Endothelial cell of umbilical vein (primary cell): ENCODE measurements around the gene CLSTN2. TPM values are rescaled to one million over a fixed set of nuclear protein-coding genes. Genes with fewer than 3 reads are reported as not detected.

Source experiments
- BruUV-seq: library from RNA; stranded (reverse); fragments of 400-500 nt; replicated peaks from 2 replicates; lab custom pipeline; 2021; lab: Mats Ljungman, UMichigan
- CTCF ChIA-PET: fragments of 300-600, 350-600 bp; sonication (Branson Sonifier 250); formaldehyde crosslinking; loops from one replicate; lab custom pipeline; 2021; ENCODE audit warnings: antibody characterized with exemption, inconsistent platforms; lab: Charles Lee
- POLR2A ChIA-PET: fragments of 300-600, 350-600 bp; sonication (Branson Sonifier 250); formaldehyde crosslinking; loops from one replicate; lab custom pipeline; 2021; ENCODE audit warnings: antibody characterized with exemption, inconsistent platforms; lab: Charles Lee
- DNase-seq: peaks from one replicate; pipeline ENCODE4 v3.0.0-alpha.2; 2011; ENCODE audit warnings: low read depth, low spot score
- FAIRE-seq: peaks from 2 replicates; lab custom pipeline; 2011; peaks lifted over from hg19 to GRCh38; lab: Jason Lieb, UNC
- H2AFZ ChIP-seq: 2 replicates; pipeline ENCODE4 v1.6.0; 2012; ENCODE audit warnings: low read depth, low read length, control low read depth, inconsistent platforms
- H3K27ac ChIP-seq: 2 replicates; pipeline ENCODE4 v1.5.1; 2011; ENCODE audit warnings: low read depth, mild to moderate bottlenecking, control low read depth, low read length, moderate library complexity; ENCODE audit not compliant: insufficient read depth
- H3K27me3 ChIP-seq, 2 experiments: 2 replicates each; pipeline versions ENCODE4 v1.6.0 to v1.6.1; 2011; ENCODE audit warnings: low read length in 2 of 2, mixed read lengths in 1 of 2; ENCODE audit not compliant: control insufficient read depth in 2 of 2, insufficient read depth in 2 of 2
- H3K36me3 ChIP-seq, 2 experiments: 2 replicates in 1 of 2; 3 replicates in 1 of 2; pipeline ENCODE4 v1.5.1; 2011; ENCODE audit warnings: low read length in 2 of 2, mild to moderate bottlenecking in 1 of 2, moderate library complexity in 1 of 2; ENCODE audit not compliant: control insufficient read depth in 2 of 2, insufficient read depth in 2 of 2; ENCODE audit errors: extremely low read depth in 1 of 2
- H3K4me1 ChIP-seq: 3 replicates; pipeline ENCODE4 v1.5.1; 2011; ENCODE audit warnings: mild to moderate bottlenecking, low read length; ENCODE audit not compliant: control insufficient read depth, insufficient read depth; ENCODE audit errors: extremely low read depth
- H3K4me2 ChIP-seq: 2 replicates; pipeline ENCODE4 v1.6.1; 2011; ENCODE audit warnings: low read length, control low read depth, mixed read lengths; ENCODE audit not compliant: insufficient read depth
- H3K4me3 ChIP-seq, 3 experiments: fragments of 200-600 bp in 1 of 3; sonication (generic), shearing (Covaris generic) in 1 of 3; replicated peaks in 1 of 3; 2 replicates each; pipeline ENCODE4 v1.5.1; 2011 to 2016; ENCODE audit warnings: control low read depth in 3 of 3, low read length in 3 of 3, mild to moderate bottlenecking in 2 of 3, inconsistent platforms in 1 of 3, low read depth in 1 of 3, moderate library complexity in 1 of 3; ENCODE audit not compliant: insufficient read depth in 1 of 3
- H3K79me2 ChIP-seq: 2 replicates; pipeline ENCODE4 v1.6.0; 2012; ENCODE audit warnings: low read length, inconsistent platforms; ENCODE audit not compliant: control insufficient read depth, insufficient read depth
- H3K9ac ChIP-seq: replicated peaks from 2 replicates; pipeline ENCODE3; 2011; ENCODE audit warnings: low read length, control low read depth; ENCODE audit not compliant: insufficient read depth; ENCODE audit errors: extremely low read depth
- H3K9me1 ChIP-seq: replicated peaks from 3 replicates; pipeline ENCODE4 v1.6.0; 2011; ENCODE audit warnings: mild to moderate bottlenecking, low read length; ENCODE audit not compliant: control insufficient read depth, insufficient read depth; ENCODE audit errors: extremely low read depth
- H3K9me3 ChIP-seq: replicated peaks from 2 replicates; pipeline ENCODE4 v1.5.1; 2012; ENCODE audit warnings: low read length, inconsistent platforms; ENCODE audit not compliant: control insufficient read depth, insufficient read depth
- H4K20me1 ChIP-seq: replicated peaks from 2 replicates; pipeline ENCODE3; 2011; ENCODE audit warnings: mild to moderate bottlenecking, low read length; ENCODE audit not compliant: control insufficient read depth, insufficient read depth; ENCODE audit errors: extremely low read depth
- CTCF ChIP-seq, 2 donors: IDR thresholded peaks; 1 replicate in 1 of 2; 2 replicates in 1 of 2; pipeline ENCODE4 v1.5.1; 2011; ENCODE audit warnings: low read length in 2 of 2, mild to moderate bottlenecking in 2 of 2, moderate library complexity in 2 of 2, control low read depth in 1 of 2, inconsistent platforms in 1 of 2, low read depth in 1 of 2; ENCODE audit not compliant: insufficient read depth in 1 of 2; ENCODE audit errors: extremely low read depth in 1 of 2
- EZH2 ChIP-seq: IDR thresholded peaks from 2 replicates; pipeline ENCODE4 v1.6.1; 2012; ENCODE audit warnings: borderline replicate concordance, low read depth, mild to moderate bottlenecking, moderate library complexity, low read length, inconsistent platforms; ENCODE audit not compliant: severe bottlenecking
- FOS ChIP-seq: IDR thresholded peaks from 2 replicates; pipeline ENCODE4 v1.6.1; 2011; ENCODE audit warnings: mild to moderate bottlenecking, low read length, moderate library complexity, borderline replicate concordance; ENCODE audit not compliant: insufficient read depth
- GATA2 ChIP-seq: IDR thresholded peaks from 2 replicates; pipeline ENCODE4 v1.7.0; 2011; ENCODE audit warnings: low read depth, mild to moderate bottlenecking, moderate library complexity, mixed read lengths, low read length; ENCODE audit not compliant: insufficient read length, insufficient read depth
- JUN ChIP-seq: IDR thresholded peaks from 2 replicates; pipeline ENCODE4 v1.6.1; 2011; ENCODE audit warnings: borderline replicate concordance, low read depth; ENCODE audit not compliant: insufficient read length, insufficient read depth
- MAX ChIP-seq: IDR thresholded peaks from 2 replicates; pipeline ENCODE4 v1.6.1; 2011; ENCODE audit not compliant: insufficient read depth, insufficient read length
- MYC ChIP-seq: IDR thresholded peaks from one replicate; pipeline ENCODE4 v1.6.1; 2011; ENCODE audit warnings: mild to moderate bottlenecking, low read depth, low read length
- POLR2A ChIP-seq: IDR thresholded peaks from 2 replicates; pipeline ENCODE4 v1.6.1; 2012; ENCODE audit warnings: low read depth, mild to moderate bottlenecking, control low read depth, low read length
- POLR2AphosphoS5 ChIP-seq: IDR thresholded peaks from 2 replicates; pipeline ENCODE4 v1.6.1; 2012; ENCODE audit warnings: low read depth, mild to moderate bottlenecking, control low read depth, low read length, moderate library complexity; ENCODE audit not compliant: insufficient read depth
- dilution Hi-C: fragments of 300-500 bp; cut with MboI; formaldehyde crosslinking; loops from one replicate; pipeline ENCODE4 v1.15.0; 2019; ENCODE audit warnings: low sequenced_read_pairs; ENCODE audit not compliant: extremely low pct_ligation_motif_present
- intact Hi-C: fragments of 100-400 bp; cut with micrococcal nuclease; formaldehyde crosslinking; loops from one replicate; pipeline ENCODE4 v1.10.0; 2022
- polyA plus RNA-seq, 4 experiments: library from polyadenylated mRNA; depleted of rRNA in 3 of 4; stranded (reverse) in 3 of 4; unstranded in 1 of 4; fragments of >200 nt; gene quantifications; 2 replicates each; pipeline versions ENCODE4 v1.2.1 to v1.2.3, GENCODE V29; 2011 to 2012; ENCODE audit warnings: missing spikeins in 1 of 4
- total RNA-seq: library from RNA; stranded (reverse); gene quantifications from 2 replicates; pipeline ENCODE4 v1.2.3, GENCODE V29; 2021

CLSTN2 gene
- total and polyA plus RNA-seq, 2 donors (not counting 3 experiments of a cell fraction or from before 2014, with no cell fraction given): 0.26 to 0.38 TPM

GRCh38 chr3:140076552-140076951, 141.6 kb downstream of the CLSTN2 start:
- Histone ChIP-seq H3K4me3 (no peak overlapping the region), H3K9me3 (peaks cover 3% of the 10 kb centered on the region), H3K36me3 (no peaks in the 10 kb centered on the region), H3K27ac (no peak overlapping the region), H3K4me1 (no peaks in the 10 kb centered on the region), H4K20me1 (no peaks in the 10 kb centered on the region), H3K4me2 (no peak overlapping the region), H3K27me3 (no peaks in the 10 kb centered on the region), H3K79me2 (no peaks in the 10 kb centered on the region), H3K9ac (no peak overlapping the region), H2AFZ (no peak overlapping the region), H3K9me1 (no peaks in the 10 kb centered on the region)
- BruUV-seq: no TSS peak
- TF ChIP-seq POLR2AphosphoS5 (no peak), EZH2 (no peak), CTCF (IDR thresholded peaks at IDR 0.05; ENCODE audit: extremely low read depth in 1 of 2, insufficient read depth in 1 of 2, low read depth in 1 of 2, low read length in 2 of 2) (no peak), MAX (no peak), FOS (no peak), GATA2 (no peak), JUN (no peak), MYC (no peak), POLR2A (no peak)
- DNase-seq (no peak), FAIRE-seq (no peak)
- intact Hi-C loops (no loop called here), dilution Hi-C loops (no loop called here)
- ChIA-PET POLR2A (no interaction called here), CTCF (no interaction called here)
